ENCODE results near the gene VCPKMT. TPM values are rescaled to one million over a fixed set of nuclear protein-coding genes. Genes with fewer than 3 reads are reported as not detected.

Gene VCPKMT
- total and polyA plus RNA-seq, 9 of the 15 experiments (the other 6 are each of a cell fraction or from before 2014, with no cell fraction given): 2.7 to 7.8 (median 6.3) TPM

- TF ChIP-seq ZNF407 (IDR thresholded peaks at IDR 0.05; ENCODE audit: low read depth) (no peak), ETV1 (tag; conservative IDR thresholded peaks at IDR 0.05; ENCODE audit: low read depth) (no peak), RB1 (IDR thresholded peaks at IDR 0.05; ENCODE audit: low read depth) (no peak)
- TF ChIP-seq, protein P1, sequence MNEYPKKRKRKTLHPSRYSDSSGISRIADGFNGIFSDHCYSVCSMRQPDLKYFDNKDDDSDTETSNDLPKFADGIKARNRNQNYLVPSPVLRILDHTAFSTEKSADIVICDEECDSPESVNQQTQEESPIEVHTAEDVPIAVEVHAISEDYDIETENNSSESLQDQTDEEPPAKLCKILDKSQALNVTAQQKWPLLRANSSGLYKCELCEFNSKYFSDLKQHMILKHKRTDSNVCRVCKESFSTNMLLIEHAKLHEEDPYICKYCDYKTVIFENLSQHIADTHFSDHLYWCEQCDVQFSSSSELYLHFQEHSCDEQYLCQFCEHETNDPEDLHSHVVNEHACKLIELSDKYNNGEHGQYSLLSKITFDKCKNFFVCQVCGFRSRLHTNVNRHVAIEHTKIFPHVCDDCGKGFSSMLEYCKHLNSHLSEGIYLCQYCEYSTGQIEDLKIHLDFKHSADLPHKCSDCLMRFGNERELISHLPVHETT (CRISPR knock-in tag; conservative IDR thresholded peaks at IDR 0.05 in 1 of 2, IDR thresholded peaks at IDR 0.05 in 1 of 2): no peak
Observed at GRCh38 chr14:50109342-50109741, 7.0 kb downstream of the VCPKMT start (continued).

Data from K562 (cell line).